ENCODE results near the gene RGS16.
"Not testable (repeated sequence)": the region's sequence is repeated elsewhere in the genome, so short reads cannot be mapped to it uniquely, and the experiment has no call there.

The RGS16 gene, protein sequence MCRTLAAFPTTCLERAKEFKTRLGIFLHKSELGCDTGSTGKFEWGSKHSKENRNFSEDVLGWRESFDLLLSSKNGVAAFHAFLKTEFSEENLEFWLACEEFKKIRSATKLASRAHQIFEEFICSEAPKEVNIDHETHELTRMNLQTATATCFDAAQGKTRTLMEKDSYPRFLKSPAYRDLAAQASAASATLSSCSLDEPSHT

DNA sequence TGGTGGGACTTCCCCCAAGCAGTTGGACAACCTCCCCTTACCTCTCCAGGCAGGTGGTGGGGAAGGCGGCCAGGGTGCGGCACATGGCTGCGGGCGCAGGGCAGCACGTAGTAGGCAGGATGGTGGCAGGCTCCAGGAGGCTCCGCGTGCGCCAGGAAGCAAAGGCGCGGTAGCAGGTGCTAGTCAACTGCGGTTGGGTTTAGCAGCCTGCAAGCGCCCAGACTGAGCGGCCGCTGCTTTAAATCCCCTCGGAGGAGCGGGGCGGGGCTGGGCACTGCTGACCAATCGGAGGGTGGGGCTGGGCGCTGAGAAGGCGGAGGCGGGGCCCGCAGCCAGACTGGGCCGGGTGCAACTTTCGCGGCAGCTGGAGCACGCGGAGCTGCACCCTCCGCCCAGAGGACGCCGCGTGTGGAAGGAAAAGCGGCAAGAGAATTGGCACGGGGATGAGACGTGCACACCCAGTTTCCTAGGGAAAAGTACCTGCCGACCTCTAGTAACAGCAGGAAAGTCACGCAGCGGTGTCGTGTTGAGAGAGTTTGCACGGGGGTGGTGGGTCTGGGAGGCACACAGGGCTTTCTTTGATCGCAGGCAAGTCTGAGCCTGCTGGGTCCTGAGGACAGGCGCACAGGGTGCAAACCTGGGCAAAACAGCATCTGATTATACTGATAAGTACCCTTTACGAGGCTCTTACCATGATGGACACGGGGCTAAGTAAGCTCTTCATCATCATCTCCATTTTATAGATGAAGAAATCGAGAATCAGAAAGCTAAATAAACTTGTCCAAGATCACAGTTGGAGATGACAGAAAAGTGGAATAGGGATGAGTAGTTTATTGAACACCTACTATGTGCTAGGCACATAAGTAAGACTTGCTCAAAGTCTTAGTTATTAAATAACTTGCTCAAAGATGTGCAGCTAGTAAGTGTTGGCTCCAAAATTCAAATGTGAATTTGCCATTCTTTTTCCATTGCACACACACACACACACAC, at the start of gene RGS16:
Gene RGS16 (minus strand): TSS at position 215 of the 990 bp plus-strand sequence. CDS start 130 bp downstream, at position 85.
- DNase-seq: peak; percentile 30 to 92 (median 78)

DNA sequence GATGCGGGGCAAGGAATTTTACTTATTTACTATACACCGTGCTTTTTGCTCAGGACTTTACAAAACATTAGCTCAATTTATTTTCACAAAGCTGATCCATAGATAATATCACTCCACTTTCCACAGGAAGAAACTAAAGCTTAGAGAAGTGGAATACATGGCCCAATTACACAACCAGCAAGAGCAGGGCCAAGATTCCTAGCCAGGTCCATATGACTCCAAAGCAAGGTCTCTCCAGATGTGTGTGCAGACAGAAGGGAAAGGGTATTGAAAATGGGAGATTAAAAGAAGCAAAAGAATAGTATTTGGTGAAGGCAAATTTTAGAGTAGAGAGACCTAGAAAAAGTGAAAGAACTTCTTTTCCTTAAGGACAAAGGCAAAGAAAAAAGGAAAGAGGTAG, 49.8 kb upstream of the RGS16 start:
- no peak for DNase-seq

DNA sequence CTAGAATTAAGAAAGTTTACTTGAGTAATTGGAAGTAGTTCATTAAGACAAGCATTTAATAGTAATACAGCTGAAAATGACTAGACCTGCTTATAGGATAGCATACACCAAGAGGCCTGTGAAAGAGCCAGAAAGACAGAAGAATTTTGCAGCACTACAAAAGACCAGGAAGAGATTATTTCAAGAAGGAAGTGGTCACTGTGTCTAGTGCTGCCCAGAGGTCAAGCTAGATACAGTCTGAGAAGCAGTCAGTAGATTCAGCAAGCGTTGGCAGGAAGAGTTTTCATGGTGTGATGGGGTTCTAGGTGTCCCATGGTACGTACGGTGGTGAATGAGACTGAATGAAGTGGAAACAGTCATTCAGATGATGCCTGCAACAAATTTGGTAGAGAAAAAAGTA, 48.7 kb upstream of the RGS16 start:
- DNase-seq: no peak

DNA sequence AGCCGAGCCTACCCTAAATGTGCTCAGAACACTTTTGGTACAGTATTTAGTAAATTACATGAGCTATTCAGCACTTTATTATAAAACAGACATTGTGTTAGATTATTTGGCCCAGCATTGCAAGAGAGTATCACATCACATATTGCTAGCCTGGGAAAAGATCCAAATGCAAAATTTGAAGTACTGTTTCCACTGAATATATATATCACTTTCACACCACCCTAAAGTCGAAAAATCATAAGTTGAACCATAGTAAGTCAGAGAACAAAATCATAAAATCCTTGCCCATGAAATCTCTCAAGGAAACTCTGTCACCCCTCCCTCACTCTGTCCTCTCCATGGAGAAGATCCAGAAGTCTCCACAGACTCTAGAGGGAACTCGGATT, 47.1 kb upstream of the RGS16 start:
- no peak for DNase-seq

DNA sequence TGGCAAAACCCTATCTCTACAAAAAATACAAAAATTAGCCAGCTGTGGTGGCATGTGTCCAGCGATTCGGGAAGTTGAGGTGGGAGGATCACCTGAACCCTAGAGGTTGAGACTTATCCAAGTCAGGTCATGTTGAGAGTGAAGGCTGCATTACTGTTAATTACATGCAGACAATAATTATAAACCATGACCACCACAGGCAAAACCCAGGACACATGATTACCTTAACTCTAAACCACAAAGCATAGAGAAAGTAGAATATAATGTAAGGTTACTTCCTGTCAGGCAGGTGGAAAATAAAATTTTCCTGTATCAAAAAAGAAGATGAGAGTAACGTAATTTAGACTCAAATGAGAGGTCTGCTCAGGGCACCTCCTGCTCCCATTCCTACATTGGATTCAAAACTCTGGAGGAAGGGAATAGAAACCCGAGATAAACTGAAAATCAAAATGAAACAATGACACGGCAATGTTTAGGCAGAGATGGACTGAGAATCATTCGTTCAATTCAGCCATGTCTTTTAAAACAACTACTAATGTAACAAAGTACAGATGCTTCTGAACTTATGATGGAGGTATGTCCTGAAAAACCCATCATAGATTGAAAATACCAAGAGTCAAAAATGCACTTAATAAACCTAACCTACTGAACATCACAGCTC, 46.6 kb upstream of the RGS16 start:
- no peak for DNase-seq

DNA sequence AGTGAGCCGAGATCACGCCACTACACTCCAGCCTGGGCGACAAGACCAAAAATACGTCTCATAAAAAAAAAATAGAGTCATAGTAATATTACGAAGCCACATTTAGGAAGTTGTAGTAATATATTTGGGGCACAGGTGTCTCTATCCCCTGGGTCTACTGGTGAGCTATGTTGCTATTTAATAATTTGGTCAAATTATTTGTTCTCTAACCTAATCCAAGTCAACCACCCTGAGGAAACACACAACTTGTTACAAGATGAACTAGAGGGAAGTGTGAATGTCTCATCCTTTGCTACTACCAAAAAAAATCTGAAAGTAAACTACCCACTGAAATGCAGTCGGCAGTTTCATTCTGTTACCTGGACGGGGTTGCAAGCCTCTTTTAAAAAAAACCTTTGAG, 44.9 kb upstream of the RGS16 start:
- DNase-seq: no peak

DNA sequence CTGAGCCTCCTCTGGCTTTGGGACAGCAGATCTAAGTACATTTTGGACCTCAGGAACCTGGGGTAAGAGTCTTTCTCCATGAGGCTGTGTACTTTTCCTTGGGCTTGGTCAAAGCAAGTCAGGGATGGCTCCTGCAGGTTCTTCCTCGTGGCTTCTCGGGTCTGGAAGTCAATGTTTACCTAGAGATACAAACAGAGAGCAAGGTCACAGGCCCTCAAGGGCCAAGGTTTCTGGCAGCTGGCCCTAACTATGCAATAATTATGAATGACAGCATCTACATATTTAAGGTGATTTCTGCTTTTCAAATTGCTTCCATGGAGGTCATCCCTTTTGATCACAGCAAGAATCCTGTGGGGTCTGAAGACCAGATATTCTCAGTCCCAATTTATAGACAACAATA, 42.5 kb upstream of the RGS16 start:
- DNase-seq: no peak

DNA sequence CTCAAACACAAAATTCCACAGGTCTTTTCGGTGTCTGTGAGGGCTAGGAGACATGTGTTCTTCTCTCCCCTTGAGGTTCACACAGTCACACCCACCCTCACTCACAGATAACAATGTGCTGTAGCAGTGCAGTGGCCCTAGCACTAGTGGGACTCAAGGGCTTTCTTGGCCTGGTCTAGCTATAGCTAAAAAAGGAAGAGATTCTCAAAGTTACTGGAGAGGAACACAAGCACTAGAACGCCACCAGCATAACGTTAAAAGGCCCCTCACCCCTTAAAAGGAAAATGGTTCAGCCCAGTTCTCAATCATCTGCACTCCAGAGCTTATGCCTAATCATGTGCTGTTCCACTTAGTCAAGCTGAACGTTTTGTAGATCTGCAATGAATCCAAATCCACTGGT, 40.7 kb upstream of the RGS16 start:
- DNase-seq: no peak

DNA sequence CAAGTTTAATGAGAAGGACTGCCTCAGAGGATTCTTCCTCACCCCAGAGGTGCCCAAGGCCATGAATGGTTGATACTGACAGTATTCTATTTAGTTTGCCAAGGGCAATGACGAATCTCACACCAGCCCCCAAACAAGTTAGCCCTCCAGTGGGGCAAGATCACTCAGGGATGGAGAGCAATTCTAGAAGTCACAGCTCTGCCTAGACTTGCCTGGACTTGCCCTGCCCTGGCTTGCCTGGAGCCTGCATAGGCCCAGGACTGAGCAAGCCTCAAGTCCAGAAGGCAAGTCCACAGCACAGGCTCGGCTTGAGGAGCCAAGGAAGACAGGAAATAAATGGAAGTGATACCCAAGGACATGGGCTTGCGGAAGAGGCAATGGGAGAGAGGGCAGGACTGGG, 39.5 kb upstream of the RGS16 start:
- DNase-seq: no peak

DNA sequence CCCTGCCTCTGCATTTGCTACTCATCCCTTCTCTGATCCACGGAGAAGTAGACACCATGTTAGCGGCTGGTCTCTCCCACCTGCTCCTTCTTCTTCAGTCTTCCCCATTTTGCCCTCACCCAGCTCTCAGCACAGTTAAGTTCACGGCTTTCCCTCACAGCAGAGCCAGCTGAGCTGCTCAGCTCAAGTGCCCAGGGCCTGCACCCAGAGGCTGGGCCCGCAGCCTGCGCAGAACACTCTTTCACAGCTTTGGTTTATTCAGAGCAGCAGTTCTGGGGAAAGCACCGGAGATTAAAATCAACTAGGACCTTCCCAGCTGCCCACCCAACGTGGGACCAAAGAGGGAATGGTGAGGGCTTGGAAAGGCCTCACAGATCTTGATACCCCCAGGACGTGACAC, 38.3 kb upstream of the RGS16 start:
- no peak for DNase-seq

DNA sequence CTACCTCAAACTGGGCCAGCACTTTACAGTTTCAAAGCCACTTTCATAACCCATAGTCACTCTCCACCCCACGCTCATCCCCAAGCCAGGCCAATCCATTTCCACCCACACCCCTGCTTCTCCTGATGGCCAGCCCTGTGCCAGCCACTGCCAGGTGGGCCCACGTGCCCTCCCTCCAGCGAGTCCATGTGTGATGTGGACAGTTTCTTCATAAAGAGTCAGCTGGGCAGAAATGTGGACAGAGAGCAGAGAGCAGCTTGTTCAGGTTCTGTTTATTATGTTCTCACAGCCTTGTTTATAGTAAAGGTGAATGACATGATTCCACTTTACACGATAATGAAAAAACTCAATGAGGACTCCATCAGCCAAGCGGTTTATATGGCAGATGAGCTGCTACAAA, 37.4 kb upstream of the RGS16 start:
- no peak for DNase-seq

DNA sequence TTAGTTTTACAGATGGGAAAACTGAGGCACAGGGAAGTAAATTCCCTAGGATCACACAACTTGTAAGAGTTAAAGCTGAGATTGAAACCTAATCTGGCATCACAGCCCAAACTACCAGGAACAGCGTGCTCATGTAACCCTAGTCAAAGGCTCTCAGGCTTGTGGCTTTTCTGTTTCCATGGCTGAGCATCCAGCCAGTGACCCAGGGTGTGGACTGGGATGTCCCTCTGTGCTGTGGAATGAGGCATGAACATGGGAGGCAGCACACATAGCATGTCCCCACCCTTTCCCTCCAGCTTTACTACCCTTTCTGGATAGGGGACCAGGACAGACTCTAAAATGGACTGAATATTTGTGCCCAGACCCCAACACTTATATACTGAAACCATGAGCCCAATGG, 35.1 kb upstream of the RGS16 start:
- DNase-seq: no peak

DNA sequence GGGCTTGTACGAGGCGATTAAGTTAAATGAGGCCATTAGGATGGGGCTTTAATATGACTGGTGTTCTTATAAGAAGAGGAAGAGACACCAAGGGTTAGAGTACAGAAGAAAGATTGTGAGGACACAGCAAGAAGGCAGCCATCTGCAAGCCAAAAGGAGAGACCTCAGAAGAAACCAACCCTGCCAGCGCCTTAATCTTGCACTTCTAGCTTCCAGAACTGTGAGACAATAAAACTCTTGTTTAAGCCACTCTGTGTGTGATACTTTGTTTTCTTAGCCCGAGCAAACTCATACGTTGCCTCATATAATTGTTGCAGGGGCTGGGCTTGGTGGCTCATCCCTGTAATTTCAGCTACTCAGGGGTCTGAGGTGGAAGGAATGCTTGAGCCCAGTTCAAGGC, 33.6 kb upstream of the RGS16 start:
- DNase-seq: no peak

DNA sequence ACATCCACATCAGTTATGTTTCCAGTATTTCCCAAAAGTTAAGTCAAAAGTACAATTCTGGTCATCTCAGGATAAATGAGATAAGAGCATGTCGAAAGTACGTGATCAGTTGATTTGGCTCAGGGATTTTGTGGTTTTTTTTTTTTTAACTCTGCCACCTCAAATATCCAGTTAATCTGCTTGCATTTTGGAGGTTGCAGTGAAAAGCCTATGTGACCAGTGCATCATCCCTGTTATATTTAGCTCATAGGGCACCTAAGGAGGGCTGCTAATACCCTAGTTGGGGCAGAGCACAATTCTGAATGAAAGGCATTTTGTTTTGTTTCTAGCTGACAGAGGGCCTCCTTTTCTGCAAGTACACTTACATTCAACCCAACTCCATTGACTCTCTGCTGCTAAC, 31.7 kb upstream of the RGS16 start:
- DNase-seq: no peak

DNA sequence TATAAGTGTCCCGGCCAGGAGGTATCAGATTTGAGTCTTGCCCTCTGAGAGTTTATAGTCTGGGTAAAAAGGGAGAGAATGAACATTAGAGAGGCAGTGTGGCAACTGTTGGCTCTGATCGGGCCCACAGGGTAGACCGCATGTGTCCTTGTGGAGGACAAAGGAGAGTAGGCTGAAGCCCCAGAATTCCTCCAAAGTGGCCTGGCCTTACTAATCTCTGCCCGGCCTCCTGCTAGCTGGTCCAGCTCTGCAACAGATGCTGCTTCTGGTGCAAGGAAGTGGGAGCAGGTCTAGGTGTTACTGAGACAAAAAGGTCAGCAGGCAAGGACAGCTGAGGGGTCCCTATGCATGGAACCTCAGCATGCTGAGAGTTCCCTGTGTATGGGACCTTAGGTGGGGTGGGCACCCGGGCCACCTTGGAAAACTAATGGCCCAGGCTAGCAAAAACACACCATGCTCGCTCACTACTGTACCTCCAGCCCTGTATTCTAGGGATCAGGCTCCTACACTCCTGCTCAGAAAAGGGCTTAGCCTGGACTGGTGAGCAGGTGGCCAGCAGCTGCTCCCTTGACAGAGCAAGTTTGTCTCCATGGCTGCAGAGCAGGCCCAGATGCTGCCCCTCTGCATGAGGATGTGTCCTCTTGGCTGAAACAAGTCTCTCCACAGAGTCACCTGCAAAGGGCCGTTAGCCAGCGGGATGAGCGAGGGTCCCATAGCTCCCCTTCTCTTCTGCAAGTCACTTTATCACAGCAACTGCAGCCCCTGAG, 30.3 kb upstream of the RGS16 start:
- DNase-seq: no peak

DNA sequence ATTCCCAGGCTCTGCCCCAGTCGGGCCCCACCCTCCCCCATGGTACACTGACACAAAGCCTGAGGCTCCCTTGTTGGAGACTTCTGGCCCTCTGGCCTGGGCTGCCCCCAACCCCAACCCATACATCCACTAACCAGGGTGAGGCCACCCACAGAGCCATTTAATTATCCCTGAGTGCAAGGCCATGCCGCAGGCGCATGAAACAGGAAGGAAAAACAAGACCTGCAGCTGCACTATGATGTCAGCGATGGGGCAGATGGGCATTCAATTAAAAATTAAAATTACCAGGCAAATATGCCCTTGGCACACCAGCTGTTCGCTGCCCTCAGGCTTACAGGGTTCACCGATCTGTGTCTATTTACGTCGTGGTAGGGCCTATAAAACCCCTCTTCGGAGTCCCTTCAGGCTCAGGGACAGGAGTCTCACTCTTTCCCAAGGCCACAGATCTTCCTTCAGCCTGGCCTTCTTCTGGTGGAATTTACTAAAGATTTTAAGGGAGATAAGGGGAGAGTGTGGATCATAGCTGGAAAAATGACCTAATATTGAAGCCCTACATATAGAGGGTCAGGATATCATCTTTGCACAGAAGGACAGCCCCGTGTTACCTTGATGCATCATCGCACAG, 29.6 kb upstream of the RGS16 start:
- DNase-seq: no peak

DNA sequence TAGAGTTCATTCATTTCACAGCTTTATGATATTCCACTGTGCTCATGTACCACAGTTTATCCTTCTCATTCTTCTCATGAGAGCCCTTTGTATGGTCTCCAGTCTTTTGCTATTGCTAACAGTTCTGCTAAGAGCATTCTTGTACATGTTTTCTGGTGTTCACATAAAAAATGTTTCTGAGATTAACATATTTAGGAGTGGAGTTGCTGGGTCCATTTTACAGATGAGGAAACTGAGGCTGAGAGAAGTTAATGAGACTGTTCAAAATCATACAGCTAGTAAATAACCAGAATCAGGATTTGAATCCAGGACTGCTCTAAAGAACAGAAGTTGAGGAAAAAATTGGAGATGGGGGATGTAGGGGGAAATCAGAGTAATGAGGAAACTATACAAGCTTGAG, 28.8 kb upstream of the RGS16 start:
- no peak for DNase-seq

DNA sequence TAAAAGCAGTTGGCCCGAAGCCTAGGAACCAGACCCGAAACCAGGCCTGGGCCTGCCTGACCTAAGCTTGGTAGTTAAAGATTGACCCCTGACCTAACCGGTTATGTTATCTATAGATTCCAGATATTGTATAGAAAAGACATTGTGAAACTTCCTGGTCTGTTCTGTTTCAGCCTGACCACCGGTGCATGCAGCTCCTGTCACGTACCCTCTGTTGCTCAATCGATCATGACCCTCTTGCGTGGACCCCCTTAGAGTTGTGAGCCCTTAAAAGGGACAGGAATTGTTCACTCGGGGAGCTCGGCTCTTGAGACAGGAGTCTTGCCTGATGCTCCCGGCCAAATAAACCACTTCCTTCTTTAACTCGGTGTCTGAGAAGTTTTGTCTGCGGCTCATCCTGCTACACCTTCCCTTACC, 28.3 kb upstream of the RGS16 start:
- DNase-seq: not testable (repeated sequence)

DNA sequence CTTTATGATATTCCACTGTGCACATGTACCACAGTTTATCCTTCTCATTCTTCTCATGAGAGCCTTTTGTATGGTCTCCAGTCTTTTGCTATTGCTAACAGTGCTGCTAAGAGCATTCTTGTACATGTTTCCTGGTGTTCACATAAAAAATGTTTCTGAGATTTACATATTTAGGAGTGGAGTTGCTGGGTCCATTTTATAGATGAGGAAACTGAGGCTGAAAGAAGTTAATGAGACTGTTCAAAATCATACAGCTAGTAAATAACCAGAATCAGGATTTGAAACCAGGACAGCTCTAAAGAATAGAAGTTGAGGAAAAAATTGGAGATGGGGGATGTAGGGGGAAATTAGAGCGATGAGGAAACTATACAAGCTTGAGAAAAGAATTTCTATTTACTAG, 27.8 kb upstream of the RGS16 start:
- no peak for DNase-seq

DNA sequence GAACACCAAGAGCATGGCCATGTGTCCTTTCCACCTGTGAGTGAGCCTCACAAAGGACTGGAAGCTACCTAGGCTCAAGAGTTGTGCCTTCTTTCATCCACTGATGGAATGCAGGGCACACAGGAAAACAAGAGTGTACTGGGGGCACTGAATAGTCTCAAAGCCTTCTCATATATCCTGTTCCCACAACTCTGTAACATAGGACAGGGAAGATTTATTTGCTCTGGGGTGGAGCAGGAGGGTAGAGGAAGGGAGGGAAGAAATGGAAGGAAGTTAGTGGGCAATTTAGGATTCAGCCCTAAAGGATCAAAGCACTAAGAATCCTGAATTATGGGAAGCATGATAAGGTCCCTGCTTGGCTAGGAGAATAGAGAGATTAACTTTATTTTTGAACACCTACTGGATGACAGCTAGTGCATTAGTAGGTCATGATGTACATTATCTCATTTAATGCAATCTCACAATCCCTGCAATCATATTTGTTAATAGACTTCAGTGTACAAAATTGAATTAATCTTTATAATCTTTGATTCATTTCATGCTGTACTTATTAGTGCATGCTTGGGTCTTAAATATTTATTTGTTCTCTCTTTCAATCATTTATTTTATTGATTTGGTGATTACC, 27.0 kb upstream of the RGS16 start:
- no peak for DNase-seq

DNA sequence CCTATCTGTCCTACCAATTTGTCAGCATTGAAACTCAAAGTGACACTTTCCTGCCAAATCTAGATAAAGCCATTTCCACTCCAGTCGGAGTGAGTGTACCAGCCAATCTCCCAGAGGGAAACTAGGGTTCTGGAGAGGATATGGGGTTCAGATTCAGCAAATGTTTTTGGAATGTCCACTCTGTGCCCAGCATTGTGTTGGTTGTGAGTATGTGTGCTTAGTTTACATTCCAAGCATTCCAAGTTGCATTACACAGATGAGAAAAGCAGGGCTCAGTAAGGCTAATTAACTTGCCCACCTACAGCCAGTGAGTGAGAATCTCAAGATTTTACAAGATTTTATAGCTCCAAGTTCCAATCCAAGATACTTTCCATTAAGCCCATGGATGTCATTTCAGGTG, 26.4 kb upstream of the RGS16 start:
- DNase-seq: no peak
